T-helper 2 cell treated with Interferon-gamma antibody and Interleukin-4, amounts not matched to agents 5 μg/mL and 100 μg/mL, for 36 hours (primary cell): ENCODE results near the gene GNS.

Experiments used
- DNase-seq: peaks from one replicate; pipeline ENCODE4 v3.0.0; 2021; ENCODE audit warnings: low spot score
- H3K27ac Mint-ChIP-seq: one replicate; pipeline ENCODE4 v1.8.0; 2021; ENCODE audit warnings: mild to moderate bottlenecking, mixed read lengths
- H3K27me3 Mint-ChIP-seq: one replicate; pipeline ENCODE4 v1.8.0; 2021; ENCODE audit warnings: low read depth, mixed read lengths
- H3K36me3 Mint-ChIP-seq: one replicate; pipeline ENCODE4 v1.8.0; 2021; ENCODE audit warnings: low read depth, mixed read lengths
- H3K4me1 Mint-ChIP-seq: one replicate; pipeline ENCODE4 v1.8.0; 2021; ENCODE audit warnings: low read depth, mixed read lengths
- H3K4me3 Mint-ChIP-seq: one replicate; pipeline ENCODE4 v1.8.0; 2022; ENCODE audit warnings: mild to moderate bottlenecking, moderate library complexity, mixed read lengths
- H3K9me3 Mint-ChIP-seq: one replicate; pipeline ENCODE4 v1.8.0; 2021; ENCODE audit warnings: mixed read lengths

GNS gene

GRCh38 chr12:64678835-64679234 is 80.4 kb downstream of the GNS start:
- peak overlapping the region; percentile 91 for H3K27ac Mint-ChIP-seq
- H3K4me3 Mint-ChIP-seq: peak overlapping the region; percentile 70
- peaks cover 84% of the 10 kb centered on the region for H3K4me1 Mint-ChIP-seq
- H3K27me3 Mint-ChIP-seq: no peaks in the 10 kb centered on the region
- peaks cover 35% of the 10 kb centered on the region for H3K36me3 Mint-ChIP-seq
- no peaks in the 10 kb centered on the region for H3K9me3 Mint-ChIP-seq
- DNase-seq: no peak

DNA sequence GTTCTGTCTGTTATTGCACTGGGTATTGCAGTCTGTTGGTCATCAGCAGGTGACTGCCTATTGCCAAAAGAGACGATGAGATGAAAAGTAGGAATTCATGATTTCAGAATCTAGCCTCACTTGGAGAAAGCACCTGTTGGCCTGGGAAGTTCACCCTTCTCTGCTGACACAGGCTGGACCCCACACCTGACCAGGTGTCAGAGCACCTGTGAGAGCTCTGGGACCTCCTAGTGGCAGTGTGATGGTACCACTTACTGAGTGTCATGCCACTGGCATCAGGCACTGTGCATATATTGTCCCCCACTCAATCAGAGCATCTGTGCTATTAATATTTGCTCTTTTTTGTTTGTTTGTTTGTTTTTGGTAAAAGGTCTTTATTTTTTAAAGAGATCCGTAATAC is 81.0 kb downstream of the GNS start:
- Mint-ChIP-seq H3K9me3 (no peaks in the 10 kb centered on the region), H3K27ac (peak overlapping the region; percentile 39), H3K27me3 (no peaks in the 10 kb centered on the region), H3K36me3 (peaks cover 33% of the 10 kb centered on the region), H3K4me1 (peaks cover 84% of the 10 kb centered on the region), H3K4me3 (no peak overlapping the region)
- DNase-seq: no peak

- Mint-ChIP-seq H3K36me3 (peaks cover 35% of the 10 kb centered on the region), H3K4me1 (peaks cover 81% of the 10 kb centered on the region), H3K27ac (peak overlapping the region; percentile 63), H3K9me3 (no peaks in the 10 kb centered on the region), H3K4me3 (peak overlapping the region; percentile 54), H3K27me3 (no peaks in the 10 kb centered on the region)
- DNase-seq: no peak
Observed at GRCh38 chr12:64675795-64676194, 83.4 kb downstream of the GNS start.

GRCh38 chr12:64674367-64674922 is 84.8 kb downstream of the GNS start:
- Mint-ChIP-seq H3K27me3 (no peaks in the 10 kb centered on the region), H3K4me1 (peaks cover 81% of the 10 kb centered on the region), H3K4me3 (peak overlapping the region; percentile 83), H3K9me3 (no peaks in the 10 kb centered on the region), H3K27ac (peak overlapping the region; percentile 94), H3K36me3 (peaks cover 37% of the 10 kb centered on the region)
- DNase-seq: no peak

DNA sequence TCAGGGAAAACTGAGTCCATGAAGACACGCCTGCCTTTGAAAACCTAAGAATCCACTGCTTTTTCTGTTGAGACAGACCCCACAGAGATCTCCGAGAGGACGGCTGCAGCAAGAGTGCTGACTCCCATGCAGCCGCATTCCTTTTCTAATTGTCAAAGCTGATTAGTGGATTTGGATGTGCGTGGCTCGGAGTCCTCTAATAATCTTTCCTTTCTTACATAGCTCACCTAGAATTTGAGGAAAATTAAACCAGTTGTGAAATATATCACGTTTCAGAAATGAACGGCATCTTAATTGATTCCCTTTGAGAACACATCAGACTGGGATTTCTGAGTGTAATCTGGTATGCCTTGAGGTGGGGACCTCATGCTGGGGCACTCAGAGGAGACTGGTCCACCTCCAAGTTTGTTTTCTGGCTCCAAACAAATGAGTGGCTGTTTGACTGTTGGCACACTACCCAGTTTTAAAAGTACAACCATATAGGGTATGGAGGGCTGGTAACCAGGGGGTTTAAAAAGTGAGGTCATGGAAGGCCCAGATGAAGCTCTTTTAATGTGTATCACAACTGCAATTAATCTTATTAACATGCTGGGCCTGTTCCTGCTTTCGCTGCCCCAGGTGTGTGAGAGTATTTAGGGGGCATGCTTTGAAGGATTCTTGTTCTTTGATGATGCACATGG is 85.6 kb downstream of the GNS start:
- Mint-ChIP-seq H3K27ac (peak overlapping the region; percentile 94), H3K36me3 (peaks cover 39% of the 10 kb centered on the region), H3K27me3 (no peaks in the 10 kb centered on the region), H3K4me3 (peak overlapping the region; percentile 83), H3K4me1 (peaks cover 82% of the 10 kb centered on the region), H3K9me3 (no peaks in the 10 kb centered on the region)
- no peak for DNase-seq

GRCh38 chr12:64672925-64673409 is 86.2 kb downstream of the GNS start:
- Mint-ChIP-seq H3K4me1 (peaks cover 82% of the 10 kb centered on the region), H3K4me3 (peak overlapping the region; percentile 83), H3K9me3 (no peaks in the 10 kb centered on the region), H3K27me3 (no peaks in the 10 kb centered on the region), H3K36me3 (peaks cover 40% of the 10 kb centered on the region), H3K27ac (peak overlapping the region; percentile 79)
- no peak for DNase-seq

- DNase-seq: no peak
Observed at GRCh38 chr12:64671681-64672080, 87.5 kb downstream of the GNS start.

DNA sequence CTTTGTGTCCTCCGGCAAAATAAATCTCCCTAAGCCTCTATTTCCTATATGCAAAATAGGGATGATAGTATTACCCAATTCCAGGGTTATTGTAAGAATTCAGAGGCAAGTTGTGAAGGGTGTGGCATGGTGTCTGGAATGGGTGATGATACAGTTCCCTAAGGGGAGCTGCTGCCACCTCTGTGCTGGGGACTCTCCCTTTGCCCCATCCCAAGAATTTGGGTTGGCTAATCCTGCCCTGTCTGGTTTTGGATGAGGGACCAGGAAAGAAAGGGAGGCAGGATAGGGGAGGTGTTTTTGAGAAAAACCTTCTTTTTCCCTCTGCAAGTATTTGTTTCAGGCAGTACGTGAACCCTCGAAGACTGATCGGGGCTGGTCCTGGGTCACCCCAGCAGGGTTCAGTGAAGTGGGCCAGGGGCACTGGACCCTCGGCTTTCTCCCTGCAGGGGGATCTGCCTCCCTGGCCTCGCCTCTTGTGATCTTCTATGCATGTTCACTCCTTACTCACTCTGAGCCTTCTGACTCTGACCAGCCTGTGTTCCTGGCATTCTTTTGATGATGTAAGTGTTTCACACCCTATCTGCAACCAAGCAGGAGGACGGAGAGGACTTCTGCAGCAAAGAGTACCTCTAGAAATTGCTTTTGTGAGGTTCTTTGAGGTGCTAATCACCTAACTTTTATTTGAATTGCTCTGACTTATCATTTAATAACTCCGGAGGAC is 88.1 kb downstream of the GNS start:
- DNase-seq: no peak
- Mint-ChIP-seq H3K27me3 (no peaks in the 10 kb centered on the region), H3K9me3 (no peaks in the 10 kb centered on the region), H3K4me1 (peaks cover 85% of the 10 kb centered on the region), H3K36me3 (peaks cover 38% of the 10 kb centered on the region), H3K4me3 (peak overlapping the region; percentile 96), H3K27ac (peak overlapping the region; percentile 99)

More at GRCh38 chr12:64671681-64672080, 87.5 kb downstream of the GNS start:
- peak overlapping the region; percentile 96 for H3K4me3 Mint-ChIP-seq
- no peaks in the 10 kb centered on the region for H3K9me3 Mint-ChIP-seq
- peak overlapping the region; percentile 99 for H3K27ac Mint-ChIP-seq
- peaks cover 82% of the 10 kb centered on the region for H3K4me1 Mint-ChIP-seq
- no peaks in the 10 kb centered on the region for H3K27me3 Mint-ChIP-seq
- H3K36me3 Mint-ChIP-seq: peaks cover 36% of the 10 kb centered on the region

- Mint-ChIP-seq H3K9me3 (no peaks in the 10 kb centered on the region), H3K27me3 (no peaks in the 10 kb centered on the region), H3K4me3 (peak overlapping the region; percentile 96), H3K4me1 (peaks cover 88% of the 10 kb centered on the region), H3K36me3 (peaks cover 34% of the 10 kb centered on the region), H3K27ac (peak overlapping the region; percentile 99)
- DNase-seq: no peak
Observed at GRCh38 chr12:64670019-64670418, 89.2 kb downstream of the GNS start.

GRCh38 chr12:64669270-64669842 is 89.8 kb downstream of the GNS start:
- Mint-ChIP-seq H3K4me3 (peak overlapping the region; percentile 96), H3K9me3 (no peaks in the 10 kb centered on the region), H3K36me3 (peaks cover 31% of the 10 kb centered on the region), H3K27me3 (no peaks in the 10 kb centered on the region), H3K27ac (peak overlapping the region; percentile 99), H3K4me1 (peaks cover 85% of the 10 kb centered on the region)
- DNase-seq: peak; percentile 40

- Mint-ChIP-seq H3K36me3 (peaks cover 19% of the 10 kb centered on the region), H3K27ac (peak overlapping the region; percentile 99), H3K4me1 (peaks cover 72% of the 10 kb centered on the region), H3K27me3 (no peaks in the 10 kb centered on the region), H3K9me3 (no peaks in the 10 kb centered on the region), H3K4me3 (peak overlapping the region; percentile 96)
- no peak for DNase-seq
Observed at GRCh38 chr12:64667793-64668192, 91.4 kb downstream of the GNS start.

- H3K9me3 Mint-ChIP-seq: no peaks in the 10 kb centered on the region
- peak overlapping the region; percentile 60 for H3K4me3 Mint-ChIP-seq
- H3K27ac Mint-ChIP-seq: peak overlapping the region; percentile 71
- no peaks in the 10 kb centered on the region for H3K27me3 Mint-ChIP-seq
- peaks cover 69% of the 10 kb centered on the region for H3K4me1 Mint-ChIP-seq
- peaks cover 15% of the 10 kb centered on the region for H3K36me3 Mint-ChIP-seq
- no peak for DNase-seq
Observed at GRCh38 chr12:64666054-64666914, 92.9 kb downstream of the GNS start.

DNA sequence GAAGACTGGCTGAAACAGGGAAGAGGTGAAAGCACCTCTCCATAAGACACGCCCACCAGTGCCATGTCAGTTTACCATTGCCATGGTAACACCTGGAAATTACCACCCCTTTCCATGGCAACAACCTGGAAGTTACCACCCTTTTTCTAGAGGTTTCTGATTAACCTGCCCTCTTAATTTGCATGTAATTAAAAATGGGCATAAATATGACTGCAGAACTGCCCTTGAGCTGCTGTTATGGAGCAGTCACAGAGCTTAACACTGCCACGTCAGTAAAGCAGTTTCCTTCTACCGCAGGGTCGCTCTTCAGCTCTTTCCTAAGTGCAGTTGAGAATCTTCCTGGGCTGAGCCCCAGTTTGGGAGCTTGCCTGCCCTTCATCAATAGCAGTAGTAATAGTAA is 93.7 kb downstream of the GNS start:
- H3K4me1 Mint-ChIP-seq: peaks cover 66% of the 10 kb centered on the region
- H3K9me3 Mint-ChIP-seq: no peaks in the 10 kb centered on the region
- peak overlapping the region; percentile 60 for H3K27ac Mint-ChIP-seq
- H3K36me3 Mint-ChIP-seq: peaks cover 16% of the 10 kb centered on the region
- no peak for DNase-seq
- no peaks in the 10 kb centered on the region for H3K27me3 Mint-ChIP-seq
- peak overlapping the region; percentile 60 for H3K4me3 Mint-ChIP-seq
